ENCODE data around the gene CREB1. TPM values are rescaled to one million over a fixed set of nuclear protein-coding genes. Genes with fewer than 3 reads are reported as not detected.

The CREB1 gene
- total RNA-seq, 8 experiments from 2014 or later: 12.6 to 41.0 (median 32.9) TPM

GRCh38 chr2:207505728-207506127 is 24.0 kb upstream of the CREB1 start:
- Histone ChIP-seq H3K4me1 (replicated peaks in 1 of 2) (peaks cover 17 to 22% of the 10 kb centered on the region in 2 donors), H3K27ac (no peak overlapping the region), H3K4me3 (no peak overlapping the region)
- 0 to 43% (median 17%) methylated on average over 1 of the region's 1 CpG; no CpG with 5 or more reads in 4 of the 10 experiments for WGBS, 10 experiments
- ATAC-seq (replicated peaks in 6 of 8): peak in 4 of 8 experiments; percentile 3 to 86 (median 82)
- in situ Hi-C loops (cut with MboI; ENCODE audit: low pct_unique_long_range_greater_than_20kb in 2 of 9, low sequenced_read_pairs in 9 of 9, unreplicated experiment in 9 of 9): no loop called here

GRCh38 chr2:207506426-207506825 is 23.3 kb upstream of the CREB1 start:
- in situ Hi-C loops (cut with MboI; ENCODE audit: low pct_unique_long_range_greater_than_20kb in 2 of 9, low sequenced_read_pairs in 9 of 9, unreplicated experiment in 9 of 9): no loop called here

GRCh38 chr2:207510148-207510547 is 19.6 kb upstream of the CREB1 start:
- WGBS, 10 experiments: 71 to 100% (median 100%) methylated on average over 1 of the region's 1 CpG; no CpG with 5 or more reads in 6 of the 10 experiments

More at GRCh38 chr2:207506426-207506825, 23.3 kb upstream of the CREB1 start:
- Histone ChIP-seq H3K27ac (no peak overlapping the region), H3K4me1 (replicated peaks in 1 of 2) (peaks cover 17 to 22% of the 10 kb centered on the region in 2 donors), H3K4me3 (no peak overlapping the region)
- 67 to 100% (median 95%) methylated on average over 1 of the region's 1 CpG; no CpG with 5 or more reads in 4 of the 10 experiments for WGBS, 10 experiments
- ATAC-seq (replicated peaks in 6 of 8): no peak

GRCh38 chr2:207511851-207512250 is 17.9 kb upstream of the CREB1 start:
- Histone ChIP-seq H3K4me1 (replicated peaks in 1 of 2) (no peaks in the 10 kb centered on the region), H3K27ac (no peak overlapping the region), H3K4me3 (no peak overlapping the region)
- in situ Hi-C loops (cut with MboI; ENCODE audit: low pct_unique_long_range_greater_than_20kb in 2 of 9, low sequenced_read_pairs in 9 of 9, unreplicated experiment in 9 of 9): no loop called here
- ATAC-seq (replicated peaks in 6 of 8): no peak
- 63 to 100% (median 80%) methylated on average over 1 to 2 of the region's 2 CpGs for WGBS, 10 experiments

More at GRCh38 chr2:207510148-207510547, 19.6 kb upstream of the CREB1 start:
- Histone ChIP-seq H3K4me1 (replicated peaks in 1 of 2) (peaks cover 6 to 8% of the 10 kb centered on the region in 2 donors), H3K4me3 (no peak overlapping the region), H3K27ac (no peak overlapping the region)
- ATAC-seq (replicated peaks in 6 of 8): no peak
- in situ Hi-C loops (cut with MboI; ENCODE audit: low pct_unique_long_range_greater_than_20kb in 2 of 9, low sequenced_read_pairs in 9 of 9, unreplicated experiment in 9 of 9): no loop called here

GRCh38 chr2:207512356-207512755 is 17.4 kb upstream of the CREB1 start:
- WGBS, 10 experiments: 62 to 100% (median 90%) methylated on average over 1 to 3 of the region's 3 CpGs; no CpG with 5 or more reads in 2 of the 10 experiments
- no peak overlapping the region for H3K4me3 ChIP-seq
- H3K27ac ChIP-seq: no peak overlapping the region
- no peak for ATAC-seq (replicated peaks in 6 of 8)
- no peaks in the 10 kb centered on the region for H3K4me1 ChIP-seq (replicated peaks in 1 of 2)
- in situ Hi-C loops (cut with MboI; ENCODE audit: low pct_unique_long_range_greater_than_20kb in 2 of 9, low sequenced_read_pairs in 9 of 9, unreplicated experiment in 9 of 9): no loop called here

- in situ Hi-C loops (cut with MboI; ENCODE audit: low pct_unique_long_range_greater_than_20kb in 2 of 9, low sequenced_read_pairs in 9 of 9, unreplicated experiment in 9 of 9): no loop called here
- 22 to 95% (median 77%) methylated on average over 2 to 7 of the region's 7 CpGs for WGBS, 10 experiments
- no peak overlapping the region for H3K4me3 ChIP-seq
- peak in 3 of 8 experiments; percentile 41 to 96 (median 89) for ATAC-seq (replicated peaks in 6 of 8)
- no peak overlapping the region for H3K27ac ChIP-seq
- no peaks in the 10 kb centered on the region for H3K4me1 ChIP-seq (replicated peaks in 1 of 2)
Observed at GRCh38 chr2:207513551-207514257, 16.1 kb upstream of the CREB1 start.

- ATAC-seq (replicated peaks in 6 of 8): no peak
- H3K27ac ChIP-seq: no peak overlapping the region
- in situ Hi-C loops (cut with MboI; ENCODE audit: low pct_unique_long_range_greater_than_20kb in 2 of 9, low sequenced_read_pairs in 9 of 9, unreplicated experiment in 9 of 9): no loop called here
- H3K4me1 ChIP-seq (replicated peaks in 1 of 2): no peaks in the 10 kb centered on the region
- H3K4me3 ChIP-seq: no peak overlapping the region
- 18 to 100% (median 78%) methylated on average over 1 to 2 of the region's 2 CpGs for WGBS, 10 experiments
Observed at GRCh38 chr2:207514451-207514850, 15.3 kb upstream of the CREB1 start.

GRCh38 chr2:207515671-207516070 is 14.1 kb upstream of the CREB1 start:
- in situ Hi-C loops (cut with MboI; ENCODE audit: low pct_unique_long_range_greater_than_20kb in 2 of 9, low sequenced_read_pairs in 9 of 9, unreplicated experiment in 9 of 9): no loop called here
- Histone ChIP-seq H3K27ac (no peak overlapping the region), H3K4me1 (replicated peaks in 1 of 2) (no peaks in the 10 kb centered on the region), H3K4me3 (no peak overlapping the region)
- no peak for ATAC-seq (replicated peaks in 6 of 8)
- WGBS, 10 experiments: 88 to 100% (median 92%) methylated on average over 1 to 3 of the region's 3 CpGs; no CpG with 5 or more reads in 2 of the 10 experiments

- H3K27ac ChIP-seq: no peak overlapping the region
- WGBS, 10 experiments: 67 to 100% (median 96%) methylated on average over 1 of the region's 1 CpG; no CpG with 5 or more reads in 2 of the 10 experiments
- H3K4me3 ChIP-seq: no peak overlapping the region
- ATAC-seq (replicated peaks in 6 of 8): no peak
- in situ Hi-C loops (cut with MboI; ENCODE audit: low pct_unique_long_range_greater_than_20kb in 2 of 9, low sequenced_read_pairs in 9 of 9, unreplicated experiment in 9 of 9): no loop called here
- no peaks in the 10 kb centered on the region for H3K4me1 ChIP-seq (replicated peaks in 1 of 2)
Observed at GRCh38 chr2:207516206-207516605, 13.6 kb upstream of the CREB1 start.

GRCh38 chr2:207523005-207523404 is 6.8 kb upstream of the CREB1 start:
- H3K27ac ChIP-seq: no peak overlapping the region
- ATAC-seq (replicated peaks in 6 of 8): no peak
- 75 to 100% (median 86%) methylated on average over 1 of the region's 1 CpG; no CpG with 5 or more reads in 3 of the 10 experiments for WGBS, 10 experiments
- in situ Hi-C loops (cut with MboI; ENCODE audit: low pct_unique_long_range_greater_than_20kb in 2 of 9, low sequenced_read_pairs in 9 of 9, unreplicated experiment in 9 of 9): no loop called here
- no peak overlapping the region for H3K4me3 ChIP-seq
- H3K4me1 ChIP-seq (replicated peaks in 1 of 2): no peaks in the 10 kb centered on the region

GRCh38 chr2:207525296-207525695 is 4.5 kb upstream of the CREB1 start:
- in situ Hi-C loops (cut with MboI; ENCODE audit: low pct_unique_long_range_greater_than_20kb in 2 of 9, low sequenced_read_pairs in 9 of 9, unreplicated experiment in 9 of 9): no loop called here
- no peak overlapping the region for H3K4me3 ChIP-seq
- ATAC-seq (replicated peaks in 6 of 8): no peak
- H3K27ac ChIP-seq: no peak overlapping the region
- no peaks in the 10 kb centered on the region for H3K4me1 ChIP-seq (replicated peaks in 1 of 2)
- WGBS, 10 experiments: 56 to 100% (median 86%) methylated on average over 1 of the region's 1 CpG; no CpG with 5 or more reads in 3 of the 10 experiments

GRCh38 chr2:207528980-207529329 is 807 bp upstream of the CREB1 start:
- WGBS, 10 experiments: 0 to 20% (median 0%) methylated on average over 1 to 3 of the region's 17 CpGs; no CpG with 5 or more reads in 5 of the 10 experiments
- peak in 7 of 8 experiments; percentile 1 to 4 (median 1) for ATAC-seq (replicated peaks in 6 of 8)
- Histone ChIP-seq H3K4me1 (replicated peaks in 1 of 2) (peaks cover 2 to 10% of the 10 kb centered on the region in 2 donors), H3K4me3 (peak overlapping the region; percentile 68 to 97 (median 88)), H3K27ac (peak overlapping the region in 1 of 2 donors; percentile 98)
- in situ Hi-C loops (cut with MboI; ENCODE audit: low pct_unique_long_range_greater_than_20kb in 2 of 9, low sequenced_read_pairs in 9 of 9, unreplicated experiment in 9 of 9): no loop called here

GRCh38 chr2:207530160-207531031 is 634 bp downstream of the CREB1 start:
- H3K27ac ChIP-seq: peak overlapping the region; percentile 98
- WGBS, 10 experiments: 0 to 14% (median 0%) methylated on average over 1 to 5 of the region's 93 CpGs; no CpG with 5 or more reads in 3 of the 10 experiments
- peak in 1 of 8 experiments; percentile 0 for ATAC-seq (replicated peaks in 6 of 8)

More at GRCh38 chr2:207530160-207531031, 634 bp downstream of the CREB1 start:
- peak overlapping the region; percentile 68 to 97 (median 88) for H3K4me3 ChIP-seq
- in situ Hi-C loops (cut with MboI; ENCODE audit: low pct_unique_long_range_greater_than_20kb in 2 of 9, low sequenced_read_pairs in 9 of 9, unreplicated experiment in 9 of 9): no loop called here
- H3K4me1 ChIP-seq (replicated peaks in 1 of 2): peaks cover 2 to 10% of the 10 kb centered on the region in 2 donors
